ENCODE data around the gene MYEF2.

Gene MYEF2

GRCh38 chr15:48205981-48206380, 27.9 kb upstream of the MYEF2 start, which contains the start of gene SLC12A1:
Gene SLC12A1, plus strand, starts transcription at chr15:48206302. Its CDS starts 1,418 bp downstream, at chr15:48207720.
- TF ChIP-seq, protein P1, sequence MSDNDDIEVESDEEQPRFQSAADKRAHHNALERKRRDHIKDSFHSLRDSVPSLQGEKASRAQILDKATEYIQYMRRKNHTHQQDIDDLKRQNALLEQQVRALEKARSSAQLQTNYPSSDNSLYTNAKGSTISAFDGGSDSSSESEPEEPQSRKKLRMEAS (IDR thresholded peaks at IDR 0.05; ENCODE audit: low read depth, low read length) = no peak
- TF ChIP-seq POLR2A (IDR thresholded peaks at IDR 0.05; ENCODE audit: extremely low read depth, insufficient read length) = no peak
- no peak for TF ChIP-seq MYC (IDR thresholded peaks at IDR 0.05; ENCODE audit: low read depth, low read length)
- TF ChIP-seq, protein P2, sequence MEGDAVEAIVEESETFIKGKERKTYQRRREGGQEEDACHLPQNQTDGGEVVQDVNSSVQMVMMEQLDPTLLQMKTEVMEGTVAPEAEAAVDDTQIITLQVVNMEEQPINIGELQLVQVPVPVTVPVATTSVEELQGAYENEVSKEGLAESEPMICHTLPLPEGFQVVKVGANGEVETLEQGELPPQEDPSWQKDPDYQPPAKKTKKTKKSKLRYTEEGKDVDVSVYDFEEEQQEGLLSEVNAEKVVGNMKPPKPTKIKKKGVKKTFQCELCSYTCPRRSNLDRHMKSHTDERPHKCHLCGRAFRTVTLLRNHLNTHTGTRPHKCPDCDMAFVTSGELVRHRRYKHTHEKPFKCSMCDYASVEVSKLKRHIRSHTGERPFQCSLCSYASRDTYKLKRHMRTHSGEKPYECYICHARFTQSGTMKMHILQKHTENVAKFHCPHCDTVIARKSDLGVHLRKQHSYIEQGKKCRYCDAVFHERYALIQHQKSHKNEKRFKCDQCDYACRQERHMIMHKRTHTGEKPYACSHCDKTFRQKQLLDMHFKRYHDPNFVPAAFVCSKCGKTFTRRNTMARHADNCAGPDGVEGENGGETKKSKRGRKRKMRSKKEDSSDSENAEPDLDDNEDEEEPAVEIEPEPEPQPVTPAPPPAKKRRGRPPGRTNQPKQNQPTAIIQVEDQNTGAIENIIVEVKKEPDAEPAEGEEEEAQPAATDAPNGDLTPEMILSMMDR (IDR thresholded peaks at IDR 0.05; ENCODE audit: low read depth, low read length) = no peak
- no peak within 1 kb of the TSS for H3K4me3 ChIP-seq (ENCODE audit: low read depth, low read length)
- no peak for DNase-seq (ENCODE audit: low read depth)

GRCh38 chr15:48202068-48202467, 24.0 kb upstream of the MYEF2 start:
- no peak for DNase-seq (ENCODE audit: low read depth)
- no peak overlapping the region for H3K4me3 ChIP-seq (ENCODE audit: low read depth, low read length)
- TF ChIP-seq, protein P1 (IDR thresholded peaks at IDR 0.05; ENCODE audit: low read depth, low read length) = no peak
- no peak for TF ChIP-seq MYC (IDR thresholded peaks at IDR 0.05; ENCODE audit: low read depth, low read length)
- TF ChIP-seq, protein P2 (IDR thresholded peaks at IDR 0.05; ENCODE audit: low read depth, low read length) = no peak
- no peak for TF ChIP-seq POLR2A (IDR thresholded peaks at IDR 0.05; ENCODE audit: extremely low read depth, insufficient read length)

- DNase-seq (ENCODE audit: low read depth) = no peak
- TF ChIP-seq POLR2A (IDR thresholded peaks at IDR 0.05; ENCODE audit: extremely low read depth, insufficient read length) (no peak), MYC (IDR thresholded peaks at IDR 0.05; ENCODE audit: low read depth, low read length) (no peak)
- TF ChIP-seq, protein P1 (IDR thresholded peaks at IDR 0.05; ENCODE audit: low read depth, low read length) = no peak
- TF ChIP-seq, protein P2 (IDR thresholded peaks at IDR 0.05; ENCODE audit: low read depth, low read length) = no peak
- no peak within 1 kb of the TSS for H3K4me3 ChIP-seq (ENCODE audit: low read depth, low read length)
These were observed 13.6 kb upstream of the MYEF2 start, which contains the start of gene CTXN2 for GRCh38 chr15:48191574-48192225. Gene CTXN2, plus strand, starts transcription at chr15:48191665. Its CDS starts 9,636 bp downstream, at chr15:48201301.

DNA sequence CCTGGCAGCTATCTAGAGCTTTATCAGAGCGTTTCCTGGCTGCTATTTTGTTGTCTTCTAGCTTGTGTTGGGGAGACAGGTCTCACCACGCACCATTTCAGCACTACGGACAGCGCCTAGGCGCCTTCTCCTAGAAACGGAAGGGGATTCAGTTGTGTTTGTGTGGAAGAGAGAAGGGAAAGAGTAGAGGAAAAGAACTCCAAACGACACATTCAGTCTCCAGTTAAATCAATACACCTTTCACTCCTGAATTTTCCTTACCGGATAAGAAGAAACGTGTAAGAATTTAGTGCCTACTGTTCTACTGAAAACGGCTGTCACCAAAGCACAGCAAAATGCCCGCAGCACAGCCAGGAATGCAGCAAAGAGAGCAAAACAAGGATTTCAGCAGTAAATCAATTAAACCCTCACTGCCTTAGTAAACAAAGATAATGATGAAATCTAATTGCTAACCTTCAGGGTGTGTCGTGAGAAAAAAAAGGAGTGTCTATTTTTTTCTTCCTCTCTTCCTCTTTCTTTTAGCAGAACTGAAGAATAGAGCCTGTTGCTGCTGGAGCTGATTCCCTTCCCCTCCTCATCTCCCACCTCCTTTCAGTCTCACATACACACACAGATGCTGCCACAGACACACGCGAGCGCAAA, 13.0 kb upstream of the MYEF2 start:
- no peak overlapping the region for H3K4me3 ChIP-seq (ENCODE audit: low read depth, low read length)
- DNase-seq (ENCODE audit: low read depth) = peak; percentile 45

DNA sequence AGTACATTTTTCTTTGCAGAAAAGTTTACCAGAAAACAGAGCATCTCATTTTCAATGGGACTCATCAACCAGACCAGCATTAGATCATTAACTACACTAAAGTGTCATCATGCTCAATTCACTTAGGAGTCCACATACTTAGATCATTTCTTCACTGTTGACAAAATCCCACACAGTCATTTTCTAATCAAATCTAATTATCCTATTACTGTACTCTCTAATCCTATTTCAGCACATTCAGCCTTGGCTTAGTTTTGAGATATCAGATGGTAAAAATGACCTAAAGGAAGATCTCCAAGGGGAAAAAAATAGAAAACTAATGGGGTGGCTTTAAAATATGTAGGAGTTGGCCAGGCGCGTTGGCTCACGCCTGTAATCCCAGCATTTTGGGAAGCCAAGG, 8.2 kb upstream of the MYEF2 start:
- TF ChIP-seq, protein P1 (IDR thresholded peaks at IDR 0.05; ENCODE audit: low read depth, low read length) = no peak
- TF ChIP-seq, protein P2 (IDR thresholded peaks at IDR 0.05; ENCODE audit: low read depth, low read length) = no peak
- no peak for TF ChIP-seq MYC (IDR thresholded peaks at IDR 0.05; ENCODE audit: low read depth, low read length)
- no peak for DNase-seq (ENCODE audit: low read depth)
- no peak overlapping the region for H3K4me3 ChIP-seq (ENCODE audit: low read depth, low read length)

More for the DNA sequence above, 13.0 kb upstream of the MYEF2 start:
- TF ChIP-seq, protein P1 (IDR thresholded peaks at IDR 0.05; ENCODE audit: low read depth, low read length) = no peak
- TF ChIP-seq, protein P2 (IDR thresholded peaks at IDR 0.05; ENCODE audit: low read depth, low read length) = no peak
- TF ChIP-seq MYC (IDR thresholded peaks at IDR 0.05; ENCODE audit: low read depth, low read length) = no peak
- TF ChIP-seq POLR2A (IDR thresholded peaks at IDR 0.05; ENCODE audit: extremely low read depth, insufficient read length) = no peak

Data from NB4 (cell line).